GM21723 (cell line): ENCODE results near the gene ZNF213.

ENCODE experiments used
- ATAC-seq: cut with Tn5 transposase; IDR thresholded peaks from one replicate; pipeline ENCODE4 v1.9.1; 2021; ENCODE audit warnings: mild to moderate bottlenecking, moderate library complexity; ENCODE audit not compliant: unreplicated experiment

Gene ZNF213

DNA sequence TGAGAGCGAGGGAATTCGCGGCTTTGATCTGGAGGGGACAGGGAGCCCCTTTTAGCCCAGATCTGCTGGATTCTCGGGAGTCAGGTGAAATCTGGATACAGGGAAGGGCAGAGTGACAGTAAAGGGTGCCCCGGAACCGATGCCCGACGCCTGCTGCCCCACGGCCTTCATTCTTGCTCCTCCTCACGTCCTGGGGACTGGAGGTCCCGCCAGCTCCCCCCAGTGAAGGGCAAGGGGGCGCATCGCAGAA, 53.8 kb downstream of the ZNF213 start:
- ATAC-seq, result no peak

DNA sequence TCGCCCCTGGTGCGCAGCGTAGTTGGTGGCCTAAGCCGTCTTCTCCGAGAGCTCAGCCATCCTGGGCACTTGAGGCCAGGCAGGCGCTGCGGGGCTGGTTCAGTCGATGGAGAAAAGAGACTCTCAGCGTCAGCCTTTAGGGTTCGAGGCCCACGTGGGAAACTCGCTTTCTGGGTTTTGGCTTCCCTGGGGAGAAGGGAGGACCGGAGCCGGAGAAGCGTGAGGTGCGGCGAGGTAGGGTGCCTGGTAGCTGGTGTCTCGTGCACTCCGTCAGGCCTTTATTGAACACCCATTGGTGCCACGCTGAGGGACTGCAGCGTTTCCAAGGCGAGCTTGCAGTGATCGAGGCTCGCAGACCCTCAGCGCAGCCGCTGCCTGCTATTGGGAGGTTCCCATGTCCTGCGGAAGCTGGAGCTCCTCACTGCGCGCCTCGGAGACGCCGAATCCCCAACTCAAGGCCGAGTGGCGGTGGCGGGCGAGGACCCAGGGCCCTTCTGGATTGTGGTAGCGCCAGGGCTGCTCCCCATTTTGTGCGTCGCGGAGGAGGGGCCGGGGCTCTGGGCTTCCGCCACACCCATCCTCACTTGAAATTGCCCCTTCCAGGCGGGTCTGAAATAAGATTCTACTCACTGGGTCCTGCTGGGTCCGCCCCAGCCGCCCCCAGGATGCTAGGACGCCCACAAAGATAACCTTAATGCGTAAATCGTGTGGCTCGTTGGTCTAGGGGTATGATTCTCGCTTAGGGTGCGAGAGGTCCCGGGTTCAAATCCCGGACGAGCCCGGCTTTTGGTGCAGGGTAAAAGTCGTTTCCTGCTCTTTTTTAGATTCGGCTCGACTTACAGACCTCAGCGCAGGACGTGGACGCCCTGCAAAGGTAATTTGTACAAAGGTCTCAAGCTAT, 54.3 kb downstream of the ZNF213 start:
- no peak for ATAC-seq

DNA sequence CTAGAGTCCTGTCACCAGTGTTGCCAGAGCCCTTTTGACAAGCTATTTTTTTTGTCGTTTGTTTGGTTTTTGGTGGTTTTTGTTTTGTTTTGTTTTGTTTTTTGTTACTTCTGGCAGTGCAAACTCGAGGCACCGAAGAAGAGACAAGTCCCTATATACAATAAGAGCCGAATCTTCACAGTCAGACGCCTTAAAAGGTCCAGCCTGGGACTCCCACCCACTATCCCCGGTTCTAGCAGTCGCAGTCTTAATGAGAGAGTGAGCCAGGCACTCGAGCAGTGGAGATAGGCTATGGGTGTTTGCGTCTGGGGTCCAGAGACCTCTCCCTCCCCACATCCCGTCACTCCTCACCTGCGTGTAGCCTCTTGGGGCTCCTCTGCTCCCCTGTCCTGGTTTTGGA, 55.0 kb downstream of the ZNF213 start:
- no peak for ATAC-seq

DNA sequence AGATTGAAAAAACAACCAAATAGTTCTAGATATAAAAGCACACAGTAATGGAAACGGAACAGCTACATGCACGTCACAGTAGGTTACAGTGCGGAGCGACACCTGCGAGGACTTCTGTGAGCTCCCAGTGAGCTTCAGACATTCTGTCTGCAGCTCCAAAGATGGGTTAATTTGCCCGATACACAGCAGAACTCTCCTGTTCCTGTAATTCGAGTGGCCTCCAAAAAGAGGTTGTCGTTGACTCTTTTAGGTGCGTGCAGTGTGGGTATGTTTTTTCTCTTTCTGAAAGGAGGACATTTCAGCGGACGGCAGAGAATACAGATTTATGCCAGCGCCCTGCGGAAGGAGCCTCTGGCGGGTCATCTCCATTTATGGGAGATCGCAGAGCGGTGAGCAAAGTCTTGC, 56.1 kb downstream of the ZNF213 start:
- ATAC-seq, result no peak
